IPS-18c (cell line): ENCODE results near the gene PIWIL1.

ENCODE experiments used
- H3K4me3 ChIP-seq: 2 replicates; pipeline ENCODE4 v1.7.0; 2013; ENCODE audit warnings: low read depth, mild to moderate bottlenecking, low read length, moderate library complexity; ENCODE audit not compliant: insufficient read depth
- H3K9me3 ChIP-seq: one replicate; pipeline ENCODE4 v1.6.1; 2013; ENCODE audit warnings: mild to moderate bottlenecking, low read length, moderate library complexity; ENCODE audit not compliant: control insufficient read depth, insufficient read depth

Gene PIWIL1

DNA sequence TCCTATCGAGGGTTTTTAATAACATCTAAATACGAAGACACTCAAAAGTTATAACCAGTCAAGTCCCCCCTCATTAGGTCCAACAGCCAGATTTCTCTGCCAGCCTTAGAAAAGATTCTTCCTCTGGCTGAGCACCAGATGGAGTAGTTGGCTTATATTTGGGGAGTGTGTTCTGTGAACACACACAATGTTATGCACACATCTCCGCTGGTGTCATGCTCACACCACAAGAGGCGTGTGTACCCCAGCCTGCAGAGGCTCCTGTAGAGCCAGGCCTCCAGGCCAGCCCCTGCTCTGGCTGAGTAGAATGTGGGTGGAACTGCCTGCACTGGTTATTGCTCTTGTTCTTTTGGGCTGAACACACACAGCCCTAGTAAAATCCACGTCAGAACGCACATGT is 64.0 kb downstream of the PIWIL1 start:
- Histone ChIP-seq H3K9me3 (no peaks in the 10 kb centered on the region), H3K4me3 (no peak overlapping the region)

DNA sequence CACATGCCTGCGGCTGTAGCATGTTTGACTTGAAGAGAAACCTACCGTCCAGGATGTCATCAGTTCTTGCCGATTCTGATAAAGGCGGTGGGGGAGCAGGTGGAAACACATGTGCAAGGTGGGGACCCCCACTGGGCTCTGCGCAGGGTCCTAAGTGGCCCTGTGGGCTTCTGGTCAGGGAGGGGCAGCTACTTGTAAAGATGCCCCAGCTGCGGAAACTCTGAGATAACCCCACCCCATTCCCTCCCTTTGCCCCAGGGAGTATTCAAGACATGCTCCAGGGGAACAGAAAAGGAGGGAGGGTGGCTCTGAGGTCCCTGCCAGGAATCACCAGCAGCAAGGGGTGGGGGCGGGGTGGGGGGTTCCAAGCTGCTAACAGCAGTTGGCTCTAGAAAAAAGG is 67.6 kb downstream of the PIWIL1 start:
- Histone ChIP-seq H3K4me3 (no peak overlapping the region), H3K9me3 (no peaks in the 10 kb centered on the region)

DNA sequence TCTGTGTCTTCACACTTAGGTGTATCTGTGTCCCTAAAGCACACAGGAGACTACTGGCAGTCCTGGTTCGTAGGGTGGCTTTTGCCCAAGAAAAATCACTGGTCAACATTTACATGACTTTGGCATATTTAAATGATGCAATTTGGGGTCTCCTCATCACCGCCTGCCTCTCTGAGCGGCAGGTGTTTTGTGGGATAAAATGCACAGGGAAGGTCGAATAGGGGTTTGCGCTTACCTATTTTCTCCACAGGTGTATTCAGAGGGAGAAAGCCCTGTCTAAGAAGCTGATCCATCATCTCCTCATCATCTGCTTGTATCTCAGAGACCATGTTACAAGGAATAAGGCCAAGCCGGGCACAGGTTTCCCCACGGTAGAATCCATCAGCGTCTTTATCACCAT is 74.7 kb downstream of the PIWIL1 start:
- no peak overlapping the region for H3K4me3 ChIP-seq
- no peaks in the 10 kb centered on the region for H3K9me3 ChIP-seq

DNA sequence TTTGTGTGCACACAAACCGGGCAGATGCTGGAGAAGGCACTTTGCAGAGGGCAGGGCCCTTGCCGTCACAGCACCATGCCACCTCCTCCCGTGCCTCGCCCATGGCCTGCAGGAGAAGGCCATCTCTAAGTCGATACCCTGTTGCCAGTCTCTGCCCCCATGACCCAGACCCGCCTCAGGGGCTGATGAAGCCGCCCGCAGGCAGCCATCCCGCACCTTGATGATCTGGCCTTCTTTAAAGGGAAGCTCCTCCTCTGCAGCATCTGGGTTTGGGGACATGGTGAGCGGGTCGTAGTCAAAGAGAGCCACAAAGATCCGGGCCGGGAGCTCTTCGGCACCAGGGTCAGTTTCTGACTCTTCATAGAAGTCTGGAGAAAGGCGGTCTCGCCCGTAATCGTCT is 76.2 kb downstream of the PIWIL1 start:
- Histone ChIP-seq H3K4me3 (no peak overlapping the region), H3K9me3 (no peaks in the 10 kb centered on the region)

DNA sequence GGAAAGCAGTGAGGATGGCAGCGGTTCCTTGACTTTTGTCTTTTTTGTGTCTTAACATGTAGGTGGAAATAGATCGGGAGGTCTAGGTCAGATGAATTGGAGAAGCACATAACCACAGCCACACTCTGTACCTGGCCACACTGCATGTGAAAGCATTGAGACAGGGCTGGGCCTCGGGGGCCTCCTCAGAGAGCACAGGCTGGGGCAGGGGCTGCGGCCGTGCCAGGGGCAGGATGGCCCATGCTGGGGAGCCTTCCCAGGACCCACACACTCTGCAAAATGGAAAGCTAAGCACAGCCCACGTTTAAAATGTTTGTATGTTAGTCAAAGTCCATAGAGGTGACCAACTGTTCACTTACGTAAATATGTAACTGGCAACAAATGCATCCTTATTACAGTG is 76.7 kb downstream of the PIWIL1 start:
- no peak overlapping the region for H3K4me3 ChIP-seq
- no peaks in the 10 kb centered on the region for H3K9me3 ChIP-seq

DNA sequence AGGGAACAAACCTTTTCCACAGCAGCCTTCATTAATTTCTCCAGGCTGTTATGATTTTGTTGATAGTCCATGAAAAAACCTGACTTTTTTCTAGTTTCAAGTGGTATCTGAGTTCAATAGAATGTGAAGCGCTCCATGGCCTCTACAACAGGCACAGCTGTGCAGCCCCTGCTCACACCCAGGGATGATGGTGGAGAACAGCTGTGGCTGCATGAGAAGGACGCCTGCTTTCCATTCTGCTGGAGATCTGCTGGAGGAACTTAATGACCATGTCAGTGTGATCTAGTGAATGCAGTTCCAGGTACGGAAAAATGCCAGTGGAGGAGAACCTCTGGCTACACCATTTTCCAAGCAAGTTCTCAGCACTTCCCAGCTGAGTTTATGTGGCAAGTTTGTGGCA is 80.6 kb downstream of the PIWIL1 start:
- H3K4me3 ChIP-seq, result no peak overlapping the region
- no peaks in the 10 kb centered on the region for H3K9me3 ChIP-seq

DNA sequence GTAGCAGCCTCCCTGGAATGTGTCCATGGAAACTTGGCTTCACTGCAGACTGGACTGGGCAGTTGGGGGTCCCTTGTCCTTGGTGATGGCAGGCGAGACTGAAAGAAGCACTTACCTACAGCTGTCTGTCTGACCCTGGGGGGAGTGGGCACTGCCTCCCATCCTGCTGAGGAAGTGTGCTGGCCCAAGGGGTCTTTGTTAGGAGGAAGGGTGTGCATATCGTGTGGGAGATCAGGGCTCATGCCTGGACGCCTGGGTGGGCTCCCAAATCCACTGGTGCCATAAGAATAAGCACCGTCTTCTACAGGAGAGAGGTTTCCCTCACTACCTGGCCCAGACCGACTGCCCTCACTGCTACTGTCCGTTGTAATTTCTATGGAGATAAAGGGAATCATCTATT is 81.4 kb downstream of the PIWIL1 start:
- Histone ChIP-seq H3K9me3 (no peaks in the 10 kb centered on the region), H3K4me3 (no peak overlapping the region)

DNA sequence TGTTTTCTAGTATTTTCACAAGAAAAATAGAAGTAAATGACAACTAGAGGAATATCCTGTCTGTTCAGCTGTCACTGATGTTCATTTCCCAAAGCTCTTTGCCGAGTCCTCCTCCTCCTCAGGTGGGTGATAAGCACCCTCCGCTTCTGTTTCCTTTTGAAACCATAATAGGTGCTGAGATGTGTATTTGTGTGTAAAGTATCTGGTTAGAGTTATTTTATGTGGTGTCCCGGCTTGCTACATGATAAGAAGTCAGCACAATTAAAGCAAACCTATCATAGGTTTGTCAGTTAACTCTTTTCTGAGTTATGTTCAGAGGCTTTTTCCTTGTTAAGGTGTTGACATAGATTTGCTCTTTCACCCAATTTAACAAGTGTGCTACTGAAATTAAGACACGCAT is 82.4 kb downstream of the PIWIL1 start:
- no peak overlapping the region for H3K4me3 ChIP-seq
- no peaks in the 10 kb centered on the region for H3K9me3 ChIP-seq

DNA sequence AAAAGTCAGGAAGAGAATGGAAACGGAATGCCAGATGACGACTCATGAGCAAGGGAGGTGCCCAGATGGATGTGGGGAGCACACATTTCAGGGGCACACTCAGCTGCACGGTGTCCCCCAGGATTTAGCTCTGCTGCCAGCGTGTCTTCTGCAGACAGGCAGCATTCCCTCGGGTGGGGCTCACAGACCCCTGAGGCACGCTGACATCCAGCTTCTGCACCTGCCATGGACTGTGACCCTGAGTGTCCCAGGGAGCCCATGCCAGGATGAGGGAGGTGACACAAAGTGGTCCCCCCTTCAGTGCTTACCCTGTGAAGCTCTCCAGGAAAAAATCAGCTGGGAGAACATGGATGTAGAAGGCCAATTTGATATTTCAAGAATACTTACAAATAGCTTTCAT is 84.2 kb downstream of the PIWIL1 start:
- no peak overlapping the region for H3K4me3 ChIP-seq
- no peaks in the 10 kb centered on the region for H3K9me3 ChIP-seq
